AG10803 (cell line): ENCODE results near the gene ADAT3.

Experiments used
- DNase-seq: peaks from one replicate; pipeline ENCODE4 v3.0.0; 2010; ENCODE audit warnings: low read depth
- H3K4me3 ChIP-seq: 2 replicates; pipeline ENCODE4 v1.5.1; 2011; ENCODE audit warnings: mild to moderate bottlenecking, low read length, control low read depth
- CTCF ChIP-seq: conservative IDR thresholded peaks from 2 replicates; pipeline ENCODE4 v1.5.1; 2011; ENCODE audit warnings: mild to moderate bottlenecking, low read length, control low read depth, inconsistent platforms

The ADAT3 gene

GRCh38 chr19:1863328-1863637 is 41.9 kb upstream of the ADAT3 start, which contains the start of gene KLF16:
KLF16 (minus strand) TSS chr19:1863579; CDS start chr19:1863497, 82 bp downstream.
- DNase-seq, result no peak
- H3K4me3 ChIP-seq, result peak within 1 kb of the TSS; percentile 80
- no peak for TF ChIP-seq CTCF

GRCh38 chr19:1863638-1864479 is 41.3 kb upstream of the ADAT3 start:
- no peak for TF ChIP-seq CTCF
- DNase-seq, result peak; percentile 93
- H3K4me3 ChIP-seq, result peak overlapping the region; percentile 75

DNA sequence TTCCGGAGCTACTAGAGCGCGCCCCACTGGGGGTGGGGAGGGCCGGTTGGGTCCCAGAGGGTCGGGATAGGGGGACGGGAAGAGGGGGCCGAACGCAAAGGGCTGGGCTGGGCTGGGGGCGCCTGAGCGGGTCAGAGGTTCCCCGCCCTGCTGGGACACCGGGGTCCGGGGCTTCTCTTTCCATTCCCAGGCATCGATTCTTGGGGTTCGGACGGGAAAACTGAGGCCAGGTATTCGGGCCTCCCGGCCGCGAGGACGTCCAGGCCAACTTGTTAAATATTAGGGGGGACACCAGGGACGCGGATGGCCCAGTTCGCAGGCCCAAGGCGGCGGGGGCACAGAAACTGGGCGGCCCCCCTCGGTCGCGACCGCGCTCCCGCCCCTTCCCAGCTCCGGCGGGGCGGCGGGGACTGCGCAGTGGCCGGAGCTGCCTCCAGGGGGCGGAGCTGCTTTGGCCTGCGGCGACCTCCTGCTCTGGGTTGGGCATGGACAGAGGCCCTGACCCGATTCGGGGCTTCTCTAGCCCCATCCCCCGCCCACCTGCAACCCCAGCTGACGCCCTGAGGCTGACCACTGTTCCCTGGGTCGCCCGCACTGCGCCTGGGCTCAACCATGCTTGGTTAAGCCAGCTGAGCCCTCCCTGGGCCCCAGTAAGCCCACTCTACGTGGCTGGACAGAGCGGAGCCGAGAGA is 40.6 kb upstream of the ADAT3 start:
- peak; percentile 59 for DNase-seq
- TF ChIP-seq CTCF, result peak; percentile 56
- peak overlapping the region; percentile 75 for H3K4me3 ChIP-seq

- TF ChIP-seq CTCF, result no peak
- H3K4me3 ChIP-seq, result peak overlapping the region; percentile 75
- DNase-seq, result no peak
Observed at GRCh38 chr19:1865172-1866010, 39.8 kb upstream of the ADAT3 start.

DNA sequence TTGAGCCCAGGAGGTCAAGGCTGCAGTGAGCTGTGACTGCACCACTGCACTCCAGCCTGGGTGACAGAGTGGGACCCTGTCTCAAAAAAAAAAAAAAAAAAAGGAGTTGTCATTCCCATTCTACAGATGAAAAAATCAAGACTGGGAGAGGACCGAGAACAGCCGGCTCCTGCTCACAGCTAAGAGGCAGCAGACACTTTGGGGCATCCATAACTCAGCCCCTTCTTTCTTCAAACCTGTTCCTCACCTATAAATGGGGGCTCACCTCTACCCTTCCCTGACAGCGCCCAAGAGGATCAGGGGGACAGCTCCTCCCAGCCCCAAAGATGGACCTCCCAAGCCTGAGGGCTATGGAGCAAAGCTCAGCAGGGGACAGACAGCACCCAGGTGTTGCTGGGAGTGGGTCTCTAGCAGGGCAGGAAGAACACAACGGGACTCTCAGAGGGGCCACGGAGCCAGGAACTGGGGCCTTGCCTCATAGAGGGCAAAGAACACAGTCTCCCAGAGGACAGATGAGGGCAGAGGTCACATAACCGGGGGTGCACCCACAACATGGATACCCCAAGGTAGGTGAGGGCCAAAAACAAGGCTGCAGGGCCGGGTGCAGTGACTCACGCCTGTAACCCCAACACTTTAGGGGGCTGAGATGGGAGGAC is 38.4 kb upstream of the ADAT3 start:
- H3K4me3 ChIP-seq, result no peak overlapping the region
- DNase-seq, result no peak
- no peak for TF ChIP-seq CTCF

DNA sequence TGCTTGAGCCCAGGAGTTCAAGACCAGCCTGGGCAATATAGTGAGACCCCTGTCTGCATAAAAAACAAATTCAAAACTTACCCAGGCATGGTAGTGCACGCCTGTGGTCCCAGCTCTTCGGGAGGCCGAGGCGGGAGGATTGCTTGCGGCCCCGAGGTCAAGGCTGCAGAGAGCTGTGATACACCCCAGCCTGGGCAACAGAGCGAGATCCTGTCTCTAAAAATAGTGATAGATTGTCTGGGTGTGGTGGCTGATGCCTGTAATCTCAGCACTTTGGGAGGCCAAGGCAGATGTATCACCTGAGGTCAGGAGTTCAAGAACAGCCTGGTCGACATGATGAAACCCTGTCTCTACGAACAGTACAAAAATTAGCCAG is 37.9 kb upstream of the ADAT3 start:
- TF ChIP-seq CTCF, result no peak
- no peak overlapping the region for H3K4me3 ChIP-seq
- DNase-seq, result no peak
